ENCODE data around the gene NDEL1.

The NDEL1 gene

DNA sequence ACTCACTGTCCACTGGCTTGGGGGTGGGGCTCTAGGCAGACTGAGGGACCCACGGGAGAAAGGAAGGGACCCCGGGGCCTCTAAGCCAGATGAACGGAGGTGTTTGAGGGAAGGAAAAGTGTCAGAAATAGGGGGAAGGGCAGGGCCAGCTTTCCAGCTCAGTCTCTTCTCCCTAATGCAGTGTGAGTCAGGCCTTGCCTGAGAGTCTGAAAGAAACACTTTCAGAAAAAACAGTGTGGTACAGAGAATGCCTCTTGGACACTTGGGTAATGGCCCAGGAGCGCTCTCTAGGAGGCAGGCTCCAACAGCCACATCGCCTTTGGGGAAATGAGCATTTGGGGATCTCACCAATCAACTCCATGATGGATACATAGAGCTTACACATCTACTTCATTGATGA is 46.9 kb downstream of the NDEL1 start:
- TF ChIP-seq EP300 (IDR thresholded peaks at IDR 0.05; ENCODE audit: borderline replicate concordance) (no peak), RAD21 (IDR thresholded peaks at IDR 0.05; ENCODE audit: low read depth) (no peak), TEAD4 (IDR thresholded peaks at IDR 0.05) (no peak), CEBPB (IDR thresholded peaks at IDR 0.05) (no peak), TCF12 (IDR thresholded peaks at IDR 0.05; ENCODE audit: low read depth) (no peak), NFIC (IDR thresholded peaks at IDR 0.05) (no peak), EGR1 (IDR thresholded peaks at IDR 0.05) (no peak), ZBTB7A (IDR thresholded peaks at IDR 0.05; ENCODE audit: low read depth) (no peak), TAF1 (IDR thresholded peaks at IDR 0.05; ENCODE audit: low read depth) (no peak), MAX (IDR thresholded peaks at IDR 0.05) (no peak), FOXM1 (IDR thresholded peaks at IDR 0.05; ENCODE audit: borderline replicate concordance, low read depth) (no peak), REST (IDR thresholded peaks at IDR 0.05; ENCODE audit: low read depth) (no peak), YY1 (IDR thresholded peaks at IDR 0.05; ENCODE audit: low read depth) (no peak), CREB1 (IDR thresholded peaks at IDR 0.05; ENCODE audit: low read depth) (no peak)
- TF ChIP-seq, protein P1, sequence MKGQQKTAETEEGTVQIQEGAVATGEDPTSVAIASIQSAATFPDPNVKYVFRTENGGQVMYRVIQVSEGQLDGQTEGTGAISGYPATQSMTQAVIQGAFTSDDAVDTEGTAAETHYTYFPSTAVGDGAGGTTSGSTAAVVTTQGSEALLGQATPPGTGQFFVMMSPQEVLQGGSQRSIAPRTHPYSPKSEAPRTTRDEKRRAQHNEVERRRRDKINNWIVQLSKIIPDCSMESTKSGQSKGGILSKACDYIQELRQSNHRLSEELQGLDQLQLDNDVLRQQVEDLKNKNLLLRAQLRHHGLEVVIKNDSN (IDR thresholded peaks at IDR 0.05), result no peak

GRCh38 chr17:8484465-8484864 is 48.8 kb downstream of the NDEL1 start:
- TF ChIP-seq TCF12 (IDR thresholded peaks at IDR 0.05; ENCODE audit: low read depth) (no peak), REST (IDR thresholded peaks at IDR 0.05; ENCODE audit: low read depth) (no peak), YY1 (IDR thresholded peaks at IDR 0.05; ENCODE audit: low read depth) (no peak)

DNA sequence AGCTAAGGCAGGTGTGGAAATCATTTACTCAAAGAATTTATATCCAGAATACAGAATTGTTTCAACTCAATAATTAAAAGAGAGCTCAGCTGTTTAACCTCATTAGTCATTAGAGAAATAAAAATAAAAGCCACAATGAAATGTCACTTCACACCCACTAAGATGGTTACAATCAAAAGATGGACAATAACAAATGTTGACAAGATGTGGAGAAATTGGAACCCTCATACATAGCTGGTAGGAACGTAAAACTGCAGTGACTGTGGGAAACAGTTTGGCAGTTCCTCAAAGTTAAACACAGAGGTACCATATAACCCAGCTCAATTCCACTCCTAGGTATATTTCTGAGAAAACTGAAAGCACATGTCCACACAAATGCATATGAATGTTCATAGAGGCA is 49.8 kb downstream of the NDEL1 start:
- no peak for TF ChIP-seq CREB1 (IDR thresholded peaks at IDR 0.05; ENCODE audit: low read depth)
- no peak for TF ChIP-seq EP300 (IDR thresholded peaks at IDR 0.05; ENCODE audit: borderline replicate concordance)
- TF ChIP-seq TAF1 (IDR thresholded peaks at IDR 0.05; ENCODE audit: low read depth), result no peak
- no peak for TF ChIP-seq YY1 (IDR thresholded peaks at IDR 0.05; ENCODE audit: low read depth)
- no peak for TF ChIP-seq RAD21 (IDR thresholded peaks at IDR 0.05; ENCODE audit: low read depth)
- no peak for TF ChIP-seq ZBTB7A (IDR thresholded peaks at IDR 0.05; ENCODE audit: low read depth)
- no peak for TF ChIP-seq REST (IDR thresholded peaks at IDR 0.05; ENCODE audit: low read depth)
- TF ChIP-seq NFIC (IDR thresholded peaks at IDR 0.05), result no peak
- no peak for TF ChIP-seq TCF12 (IDR thresholded peaks at IDR 0.05; ENCODE audit: low read depth)
- no peak for TF ChIP-seq CEBPB (IDR thresholded peaks at IDR 0.05)

GRCh38 chr17:8487130-8487645 is 51.5 kb downstream of the NDEL1 start:
- TF ChIP-seq, protein P1 (IDR thresholded peaks at IDR 0.05), result no peak
- TF ChIP-seq REST (IDR thresholded peaks at IDR 0.05; ENCODE audit: low read depth) (no peak), NFIC (IDR thresholded peaks at IDR 0.05) (no peak), TCF12 (IDR thresholded peaks at IDR 0.05; ENCODE audit: low read depth) (no peak), RAD21 (IDR thresholded peaks at IDR 0.05; ENCODE audit: low read depth) (no peak), EP300 (IDR thresholded peaks at IDR 0.05; ENCODE audit: borderline replicate concordance) (no peak), CEBPB (IDR thresholded peaks at IDR 0.05) (no peak), MAX (IDR thresholded peaks at IDR 0.05) (no peak), YY1 (IDR thresholded peaks at IDR 0.05; ENCODE audit: low read depth) (no peak), TAF1 (IDR thresholded peaks at IDR 0.05; ENCODE audit: low read depth) (no peak), TEAD4 (IDR thresholded peaks at IDR 0.05) (no peak), CREB1 (IDR thresholded peaks at IDR 0.05; ENCODE audit: low read depth) (no peak), FOXM1 (IDR thresholded peaks at IDR 0.05; ENCODE audit: borderline replicate concordance, low read depth) (no peak), EGR1 (IDR thresholded peaks at IDR 0.05) (no peak), ZBTB7A (IDR thresholded peaks at IDR 0.05; ENCODE audit: low read depth) (no peak)

Measured in Ishikawa (cell line).